TTC549 (cell line): ENCODE data around the gene VSIG1.

Source experiments
- FAIRE-seq: peaks from 2 replicates; lab custom pipeline; 2012; peaks lifted over from hg19 to GRCh38; lab: Jason Lieb, UNC

The VSIG1 gene

DNA sequence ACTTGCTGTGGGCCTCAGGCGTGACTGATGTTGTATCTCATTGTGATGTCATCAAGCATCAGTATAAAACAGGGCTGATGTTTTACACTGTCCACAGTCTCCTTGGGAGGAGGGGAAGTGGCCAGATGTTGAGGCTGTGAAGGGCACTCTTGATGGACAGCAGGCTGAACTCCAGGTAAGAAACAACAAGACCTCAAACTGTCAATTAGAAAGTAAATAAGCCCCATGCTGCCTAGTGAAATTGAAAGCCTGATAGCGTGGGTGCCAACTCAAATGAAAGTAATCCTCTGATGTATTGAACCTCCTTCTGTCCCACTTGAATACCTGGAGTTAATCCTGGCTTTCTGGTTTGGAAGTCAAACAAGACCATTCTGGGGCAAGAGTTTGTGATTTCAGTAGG, 19.7 kb downstream of the VSIG1 start:
- no peak for FAIRE-seq

DNA sequence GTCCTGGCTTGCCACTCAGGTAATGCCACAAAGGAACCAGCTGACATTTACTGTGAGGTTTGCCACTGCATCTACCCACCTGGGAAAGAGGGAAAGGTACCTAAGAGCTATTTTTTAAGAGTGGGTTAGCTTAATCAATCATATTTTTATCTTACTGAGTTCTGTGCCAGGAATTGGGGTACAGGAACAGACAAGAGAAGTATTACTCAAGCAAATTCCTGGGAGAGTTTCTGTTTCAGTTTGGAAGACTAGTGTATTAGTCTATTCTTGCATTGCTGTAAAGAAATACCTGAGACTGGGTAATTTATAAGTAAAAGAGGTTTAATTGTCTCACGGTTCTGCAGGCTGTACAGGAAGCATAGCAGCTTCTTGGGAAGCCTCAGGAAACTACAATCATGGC, 23.3 kb downstream of the VSIG1 start:
- FAIRE-seq, result no peak

DNA sequence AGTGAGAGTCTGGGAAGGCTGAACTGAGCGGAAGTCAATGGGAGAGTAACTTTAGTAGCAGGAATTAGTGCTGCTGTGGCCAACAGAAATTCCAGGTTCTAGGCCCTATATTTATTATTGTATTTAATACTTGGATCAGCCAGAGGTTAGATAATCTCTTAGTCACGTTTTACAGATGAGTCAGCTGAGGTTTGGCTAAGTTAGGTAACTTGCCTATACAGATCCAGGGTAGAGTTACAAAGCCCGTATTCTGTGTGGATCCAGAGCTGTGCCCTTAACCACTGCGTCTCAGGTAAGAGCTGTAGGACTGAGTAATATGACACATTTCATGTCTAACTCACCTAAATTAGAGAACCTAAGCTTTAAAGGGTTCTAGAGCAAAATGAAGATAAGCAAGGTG, 26.0 kb downstream of the VSIG1 start:
- no peak for FAIRE-seq

- no peak for FAIRE-seq
Measured at GRCh38 chrX:108071578-108071977, 26.7 kb downstream of the VSIG1 start.

- FAIRE-seq, result no peak
Measured at GRCh38 chrX:108072746-108073145, 27.9 kb downstream of the VSIG1 start.

DNA sequence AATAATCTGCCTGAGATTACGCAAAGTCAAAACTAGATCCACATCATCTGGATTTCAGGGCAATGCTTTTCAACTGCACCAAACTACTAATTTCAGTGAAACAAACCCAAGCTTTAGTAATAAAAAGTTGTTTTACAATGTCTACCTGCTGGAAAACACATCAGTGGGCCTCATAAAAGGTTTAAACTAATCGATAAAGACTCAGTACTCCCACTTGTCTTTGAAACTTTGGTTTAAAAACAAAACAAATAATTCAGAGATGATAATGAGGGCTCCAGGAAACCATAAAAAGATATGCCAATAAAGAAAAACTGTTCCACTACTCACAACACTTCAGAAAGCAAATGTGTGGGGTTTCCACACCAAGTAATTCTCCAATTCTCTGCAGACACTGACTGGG, 36.2 kb downstream of the VSIG1 start:
- FAIRE-seq, result no peak

DNA sequence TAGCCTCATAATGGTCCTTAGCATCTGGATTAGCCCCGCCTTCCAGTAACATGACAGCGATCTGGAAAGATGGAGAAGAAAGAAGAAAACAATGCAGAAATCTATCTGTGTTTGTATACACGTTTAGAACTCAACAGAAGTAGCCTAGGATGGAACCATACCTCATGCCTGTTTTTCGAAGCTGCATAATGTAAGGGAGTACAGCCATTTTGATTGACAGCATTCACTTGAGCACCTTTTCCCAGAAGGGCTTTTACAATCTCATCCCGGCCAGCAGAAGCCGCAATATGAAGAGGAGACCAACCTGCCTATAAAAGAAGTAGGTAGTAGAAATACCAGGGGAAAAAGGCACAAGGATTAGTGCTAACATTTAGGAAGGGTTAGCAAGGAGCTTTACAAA, 42.9 kb downstream of the VSIG1 start:
- FAIRE-seq, result no peak

GRCh38 chrX:108088511-108088910, 43.6 kb downstream of the VSIG1 start:
- no peak for FAIRE-seq

GRCh38 chrX:108090491-108091263, 45.8 kb downstream of the VSIG1 start:
- FAIRE-seq, result no peak

DNA sequence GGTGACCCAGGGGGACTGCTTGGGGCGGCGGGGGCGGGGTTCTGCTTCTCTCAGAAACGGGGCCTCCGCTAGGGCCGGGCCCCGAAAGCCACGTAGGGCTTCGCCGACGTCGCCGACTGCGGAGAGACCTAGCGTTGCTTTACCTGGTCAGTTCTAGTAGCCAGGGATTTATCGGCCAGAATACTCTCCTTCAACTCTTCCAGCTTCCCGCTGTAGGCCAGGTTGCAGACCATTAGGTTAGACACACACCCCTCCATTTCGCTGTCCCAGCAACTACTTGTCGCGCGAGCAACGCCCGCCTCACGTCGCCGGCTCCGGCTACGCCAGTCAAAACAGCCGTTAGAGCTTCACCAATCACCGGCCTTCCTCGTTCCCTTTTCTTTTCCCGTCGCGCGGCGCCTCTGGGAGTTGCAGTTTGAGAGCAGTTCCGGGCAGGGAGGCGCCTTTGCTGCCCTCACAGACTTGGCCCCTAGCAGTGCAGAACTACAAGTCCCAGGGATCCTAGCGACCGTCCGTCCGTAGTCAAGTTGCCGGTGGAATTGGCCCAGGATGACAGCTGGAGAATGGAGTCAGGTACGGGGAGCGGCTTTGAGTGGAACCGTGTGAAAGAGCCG, 46.5 kb downstream of the VSIG1 start, which contains the start of the genes ATG4A and PSMD10:
ATG4A (plus strand) TSS at position 515 of the 614 bp plus-strand sequence; CDS start at position 564, 49 bp downstream.
PSMD10 (minus strand) TSS at position 279 of the 614 bp plus-strand sequence; CDS start at position 257, 22 bp downstream.
- FAIRE-seq, result peak; percentile 63

DNA sequence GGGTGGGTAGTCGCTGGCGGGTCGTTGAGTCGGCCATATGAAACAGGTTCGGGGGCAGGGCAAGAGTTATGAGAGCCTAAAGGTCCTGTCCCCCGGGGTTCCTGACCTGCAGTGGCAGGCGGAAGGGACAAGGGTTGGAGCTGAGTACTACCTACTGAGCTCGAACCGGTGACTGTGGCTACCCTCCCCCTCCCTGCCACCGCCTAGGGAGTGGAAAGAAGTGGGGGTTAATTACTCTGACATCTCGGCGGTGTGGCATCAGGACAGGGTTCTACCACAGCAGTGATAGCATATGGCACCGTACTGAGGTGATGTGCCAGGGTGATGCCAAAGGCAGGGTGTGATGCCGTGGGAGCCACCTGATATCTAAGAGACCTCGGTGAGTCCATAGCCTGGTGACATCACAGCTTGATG, 47.0 kb downstream of the VSIG1 start:
- FAIRE-seq, result no peak

DNA sequence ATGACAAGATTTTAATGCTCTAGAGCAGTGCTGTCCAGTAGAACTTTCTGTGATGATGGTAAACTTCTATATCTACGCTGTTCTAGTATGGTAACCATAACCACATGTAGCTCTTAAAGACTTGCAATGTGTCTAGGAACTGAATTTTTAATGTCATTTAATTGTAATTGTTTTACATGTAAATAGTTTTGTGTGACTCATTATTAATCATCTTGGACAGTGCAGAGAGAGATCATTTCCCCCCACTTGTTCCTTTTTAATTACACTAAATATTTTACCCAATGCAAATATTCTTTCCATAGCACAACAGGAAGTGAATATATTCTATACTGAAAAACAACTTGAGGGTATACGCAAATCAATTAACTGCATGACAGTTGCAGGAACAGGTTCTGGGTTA, 52.5 kb downstream of the VSIG1 start:
- no peak for FAIRE-seq

- FAIRE-seq, result no peak
Measured at GRCh38 chrX:108105473-108105872, 60.6 kb downstream of the VSIG1 start.

DNA sequence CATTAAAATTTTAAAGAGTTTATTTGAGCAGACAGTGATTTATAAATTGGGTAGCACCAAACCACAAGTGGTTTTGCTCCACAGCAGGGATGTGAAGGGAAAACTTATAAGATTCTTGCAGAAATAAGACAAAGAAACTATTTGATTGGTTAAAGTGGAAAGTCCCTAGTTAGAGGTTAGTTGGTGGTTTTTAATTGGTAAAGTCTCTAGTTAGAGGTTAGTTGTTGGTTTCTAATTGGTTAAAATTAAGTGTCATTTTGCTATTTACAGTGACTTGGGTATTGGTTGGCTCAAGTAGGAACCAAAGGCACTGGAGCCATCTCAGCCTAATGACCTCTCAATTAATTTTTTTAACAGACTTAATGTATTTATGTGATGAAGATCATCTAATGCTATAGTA, 69.7 kb downstream of the VSIG1 start:
- no peak for FAIRE-seq

- FAIRE-seq, result no peak
Measured at GRCh38 chrX:108117988-108118387, 73.1 kb downstream of the VSIG1 start.

DNA sequence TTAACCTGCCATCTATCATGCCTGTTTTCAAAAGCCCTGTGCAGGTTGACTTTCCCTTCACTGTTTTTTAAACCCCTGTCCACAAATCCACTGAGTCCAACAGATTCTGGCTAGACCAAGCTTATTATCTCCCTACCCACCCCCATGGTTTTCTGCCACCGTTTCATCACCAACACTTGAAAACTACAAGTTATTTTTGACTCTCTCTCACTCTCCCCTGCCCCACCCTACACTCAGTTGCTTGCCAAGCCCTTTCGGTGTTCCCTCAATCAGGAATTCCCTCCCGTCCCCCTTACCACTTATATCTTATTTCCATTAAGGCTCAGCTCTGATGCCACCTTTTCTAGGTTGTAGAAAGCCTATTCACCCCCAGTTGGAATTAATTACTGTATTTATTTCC, 76.4 kb downstream of the VSIG1 start:
- FAIRE-seq, result no peak

DNA sequence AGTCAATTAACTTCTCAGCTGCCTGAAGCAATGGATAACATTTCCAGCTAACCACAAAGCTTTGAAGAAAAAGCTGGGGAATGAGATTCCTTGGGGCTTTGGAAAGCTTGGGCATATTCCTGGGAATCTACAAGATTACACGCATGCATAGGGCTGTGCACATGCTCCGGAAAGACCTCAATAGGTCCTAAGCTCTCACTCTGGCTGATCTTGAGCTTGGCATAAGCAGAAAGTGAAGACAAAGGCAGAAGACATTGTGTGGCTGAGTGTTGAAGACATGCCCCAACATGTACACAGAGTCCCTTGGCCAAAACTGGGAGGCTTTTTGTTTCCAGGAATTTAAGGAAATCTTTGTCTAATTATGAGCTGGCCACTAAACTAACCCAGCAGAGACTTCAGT, 77.9 kb downstream of the VSIG1 start:
- FAIRE-seq, result no peak

DNA sequence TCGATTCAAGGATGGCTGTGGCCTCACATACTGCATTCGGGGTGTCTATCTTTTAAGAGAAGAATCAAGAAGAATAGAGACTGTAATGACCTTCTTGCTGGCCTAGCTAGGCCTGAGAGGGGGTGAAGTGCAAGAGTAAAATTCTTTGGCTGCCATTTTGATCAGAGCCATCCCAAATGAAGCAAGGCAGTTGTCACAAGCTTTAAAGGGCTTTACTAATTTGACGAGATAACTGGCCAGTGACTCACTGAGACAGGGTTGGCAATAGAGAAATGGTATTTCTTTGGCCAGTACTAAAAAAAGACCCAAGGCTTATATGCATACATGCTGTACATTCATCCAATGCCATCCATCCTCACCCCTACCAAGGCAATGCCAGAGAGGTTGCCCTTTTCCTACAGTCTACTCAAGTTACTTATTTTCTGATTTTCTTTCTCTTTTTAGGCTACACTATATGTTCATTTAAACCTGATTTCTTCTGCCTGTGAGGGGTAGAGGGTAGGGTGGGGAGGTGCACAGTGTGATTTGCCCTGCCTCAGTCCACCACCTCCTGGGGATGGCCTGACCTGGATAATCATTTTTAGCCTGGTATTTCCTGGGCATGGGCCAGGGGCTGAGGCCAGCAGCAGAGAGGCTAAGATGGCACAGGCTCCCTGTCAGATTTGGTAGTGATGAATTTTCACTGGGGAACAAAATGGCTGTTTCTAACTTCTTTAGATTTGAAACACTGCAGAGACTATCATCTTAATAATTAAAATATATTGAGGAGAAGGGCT, 78.9 kb downstream of the VSIG1 start:
- no peak for FAIRE-seq

DNA sequence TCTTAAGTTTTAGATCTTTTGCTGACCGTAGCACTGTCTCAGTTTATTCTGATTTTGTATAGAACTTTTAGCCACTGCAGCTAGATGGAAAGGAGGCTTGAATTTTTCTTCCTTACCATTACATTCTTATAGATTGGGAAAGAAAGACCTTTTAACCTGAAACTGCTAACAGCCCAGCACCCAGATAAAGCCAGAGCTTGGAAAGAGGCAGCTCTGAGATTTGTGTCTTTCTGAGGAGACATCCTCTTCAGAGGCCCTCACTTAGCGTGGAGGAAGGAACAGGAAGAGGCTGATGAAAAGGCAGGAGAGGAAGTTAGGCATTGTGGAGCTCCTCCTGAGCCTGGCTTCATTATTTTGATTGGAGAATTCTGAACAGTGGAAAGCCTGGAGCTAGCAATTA, 81.8 kb downstream of the VSIG1 start:
- FAIRE-seq, result no peak

DNA sequence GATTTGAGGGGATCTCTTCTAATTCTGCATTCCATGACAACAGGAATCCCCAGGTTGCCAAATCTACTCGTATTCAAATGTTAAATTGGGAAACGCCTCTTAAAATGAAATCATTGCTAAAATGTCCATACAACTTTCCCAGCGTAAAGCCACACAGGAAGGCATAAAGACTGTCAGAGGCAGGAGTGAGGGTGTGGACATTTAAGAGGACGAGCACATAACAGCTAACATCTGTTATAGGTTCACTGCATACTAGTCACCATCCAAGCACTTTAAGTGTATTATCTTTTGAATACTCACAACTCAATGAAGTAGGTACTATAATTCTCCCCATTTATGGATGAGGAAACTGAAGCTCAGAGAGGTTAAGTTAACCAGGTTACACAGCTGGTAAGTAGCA, 82.3 kb downstream of the VSIG1 start:
- FAIRE-seq, result no peak
